ENCODE results near the gene PDE8B. TPM values are rescaled to one million over a fixed set of nuclear protein-coding genes. Genes with fewer than 3 reads are reported as not detected.

Gene PDE8B
- total and polyA plus RNA-seq, 4 donors, result 0.19 to 0.82 (median 0.49) TPM

DNA sequence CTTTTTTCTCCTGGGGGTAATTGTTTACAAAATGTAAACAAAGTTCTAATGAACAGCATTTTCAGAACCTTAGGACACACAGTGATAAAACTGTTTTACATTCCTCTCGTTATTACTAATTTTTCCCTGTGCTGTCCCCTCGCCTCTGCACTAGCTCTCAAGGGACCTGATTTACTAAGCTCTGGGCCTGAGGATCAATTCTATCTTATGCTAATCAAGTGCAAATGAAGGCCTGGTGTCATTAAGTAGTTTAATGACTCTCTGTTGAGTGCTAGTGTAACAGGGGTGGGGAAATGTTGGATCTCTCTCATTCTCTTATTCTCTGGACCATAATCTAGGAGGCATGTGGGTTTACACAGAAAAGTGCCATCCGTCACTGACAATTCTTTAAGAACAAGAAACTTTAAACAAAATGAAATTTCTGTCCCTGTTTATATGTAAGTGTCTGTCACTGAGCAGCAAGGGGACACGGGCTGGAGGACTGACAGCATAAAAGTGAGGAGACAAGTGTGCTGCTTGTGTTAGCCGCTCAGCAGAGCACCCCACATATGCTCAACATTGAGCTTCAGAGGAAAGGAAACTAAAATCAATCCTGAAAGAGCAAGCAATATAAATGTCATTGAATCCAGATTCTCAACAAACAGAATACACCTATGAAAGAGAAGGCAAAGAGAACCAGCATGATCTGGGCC, 166.3 kb downstream of the PDE8B start:
- 91% methylated on average over 5 of the region's 5 CpGs for WGBS

GRCh38 chr5:77379558-77380061, 169.1 kb downstream of the PDE8B start:
- Histone ChIP-seq H3K36me3 (ENCODE audit: control insufficient read depth in 4 of 4, insufficient read depth in 3 of 4, low read depth in 1 of 4, low read length in 3 of 4) (no peaks in the 10 kb centered on the region), H3K4me3 (ENCODE audit: low read depth in 1 of 3, low read length in 3 of 3) (no peak overlapping the region), H3K27ac (ENCODE audit: low read depth in 1 of 2, low read length in 2 of 2) (no peak overlapping the region), H3K9me3 (ENCODE audit: control insufficient read depth in 4 of 4, low read length in 3 of 4) (no peaks in the 10 kb centered on the region), H3K9ac (ENCODE audit: low read depth in 1 of 2, low read length in 2 of 2) (no peak overlapping the region), H3K27me3 (ENCODE audit: control insufficient read depth in 4 of 4, insufficient read depth in 4 of 4, low read length in 3 of 4) (no peaks in the 10 kb centered on the region), H3K4me1 (ENCODE audit: control insufficient read depth in 4 of 4, insufficient read depth in 4 of 4, low read length in 3 of 4) (no peaks in the 10 kb centered on the region)
- no peak for DNase-seq (ENCODE audit: low spot score)
- WGBS, result 77% methylated on average over 6 of the region's 6 CpGs
- TF ChIP-seq, protein P1, sequence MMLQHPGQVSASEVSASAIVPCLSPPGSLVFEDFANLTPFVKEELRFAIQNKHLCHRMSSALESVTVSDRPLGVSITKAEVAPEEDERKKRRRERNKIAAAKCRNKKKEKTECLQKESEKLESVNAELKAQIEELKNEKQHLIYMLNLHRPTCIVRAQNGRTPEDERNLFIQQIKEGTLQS (IDR thresholded peaks at IDR 0.05), result no peak
- no peak for TF ChIP-seq TAF1 (conservative IDR thresholded peaks at IDR 0.05)
- no peak for TF ChIP-seq RAD21 (IDR thresholded peaks at IDR 0.05)
- no peak for TF ChIP-seq ZBTB33 (IDR thresholded peaks at IDR 0.05)
- no peak for TF ChIP-seq EGR1 (IDR thresholded peaks at IDR 0.05; ENCODE audit: low read depth in 2 of 2)
- no peak for TF ChIP-seq HNF4A (conservative IDR thresholded peaks at IDR 0.05)
- no peak for TF ChIP-seq CTCF (IDR thresholded peaks at IDR 0.05; ENCODE audit: low read depth, low read length, missing input control)
- no peak for TF ChIP-seq YY1 (IDR thresholded peaks at IDR 0.05)
- TF ChIP-seq FOXA1 (IDR thresholded peaks at IDR 0.05), result no peak
- TF ChIP-seq GABPA (IDR thresholded peaks at IDR 0.05 in 1 of 2, conservative IDR thresholded peaks at IDR 0.05 in 1 of 2), result no peak
- TF ChIP-seq NR2F2 (IDR thresholded peaks at IDR 0.05), result no peak
- TF ChIP-seq RXRA (IDR thresholded peaks at IDR 0.05), result no peak

More for the DNA sequence above, 166.3 kb downstream of the PDE8B start:
- Histone ChIP-seq H3K4me1 (ENCODE audit: control insufficient read depth in 4 of 4, insufficient read depth in 4 of 4, low read length in 3 of 4) (no peaks in the 10 kb centered on the region), H3K9me3 (ENCODE audit: control insufficient read depth in 4 of 4, low read length in 3 of 4) (no peaks in the 10 kb centered on the region), H3K36me3 (ENCODE audit: control insufficient read depth in 4 of 4, insufficient read depth in 3 of 4, low read depth in 1 of 4, low read length in 3 of 4) (no peaks in the 10 kb centered on the region), H3K4me3 (ENCODE audit: low read depth in 1 of 3, low read length in 3 of 3) (no peak overlapping the region), H3K27ac (ENCODE audit: low read depth in 1 of 2, low read length in 2 of 2) (no peak overlapping the region), H3K27me3 (ENCODE audit: control insufficient read depth in 4 of 4, insufficient read depth in 4 of 4, low read length in 3 of 4) (no peaks in the 10 kb centered on the region), H3K9ac (ENCODE audit: low read depth in 1 of 2, low read length in 2 of 2) (no peak overlapping the region)
- DNase-seq (ENCODE audit: low spot score), result no peak
- TF ChIP-seq, protein P2, sequence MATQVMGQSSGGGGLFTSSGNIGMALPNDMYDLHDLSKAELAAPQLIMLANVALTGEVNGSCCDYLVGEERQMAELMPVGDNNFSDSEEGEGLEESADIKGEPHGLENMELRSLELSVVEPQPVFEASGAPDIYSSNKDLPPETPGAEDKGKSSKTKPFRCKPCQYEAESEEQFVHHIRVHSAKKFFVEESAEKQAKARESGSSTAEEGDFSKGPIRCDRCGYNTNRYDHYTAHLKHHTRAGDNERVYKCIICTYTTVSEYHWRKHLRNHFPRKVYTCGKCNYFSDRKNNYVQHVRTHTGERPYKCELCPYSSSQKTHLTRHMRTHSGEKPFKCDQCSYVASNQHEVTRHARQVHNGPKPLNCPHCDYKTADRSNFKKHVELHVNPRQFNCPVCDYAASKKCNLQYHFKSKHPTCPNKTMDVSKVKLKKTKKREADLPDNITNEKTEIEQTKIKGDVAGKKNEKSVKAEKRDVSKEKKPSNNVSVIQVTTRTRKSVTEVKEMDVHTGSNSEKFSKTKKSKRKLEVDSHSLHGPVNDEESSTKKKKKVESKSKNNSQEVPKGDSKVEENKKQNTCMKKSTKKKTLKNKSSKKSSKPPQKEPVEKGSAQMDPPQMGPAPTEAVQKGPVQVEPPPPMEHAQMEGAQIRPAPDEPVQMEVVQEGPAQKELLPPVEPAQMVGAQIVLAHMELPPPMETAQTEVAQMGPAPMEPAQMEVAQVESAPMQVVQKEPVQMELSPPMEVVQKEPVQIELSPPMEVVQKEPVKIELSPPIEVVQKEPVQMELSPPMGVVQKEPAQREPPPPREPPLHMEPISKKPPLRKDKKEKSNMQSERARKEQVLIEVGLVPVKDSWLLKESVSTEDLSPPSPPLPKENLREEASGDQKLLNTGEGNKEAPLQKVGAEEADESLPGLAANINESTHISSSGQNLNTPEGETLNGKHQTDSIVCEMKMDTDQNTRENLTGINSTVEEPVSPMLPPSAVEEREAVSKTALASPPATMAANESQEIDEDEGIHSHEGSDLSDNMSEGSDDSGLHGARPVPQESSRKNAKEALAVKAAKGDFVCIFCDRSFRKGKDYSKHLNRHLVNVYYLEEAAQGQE (IDR thresholded peaks at IDR 0.05), result no peak
